Trophoblast cell (in vitro differentiated cells and primary cell): ENCODE data around the gene TCF20.
A peak's percentile ranks its signal among the peaks of the same experiment; 100 is the strongest.

ENCODE experiments used
- DNase-seq, 2 donors: peaks; one replicate each; pipeline ENCODE4 v3.0.0-alpha.2; 2016
- H2AFZ ChIP-seq: 2 replicates; pipeline ENCODE4 v1.6.1; 2013; ENCODE audit warnings: low read length, moderate library complexity, mild to moderate bottlenecking; ENCODE audit not compliant: insufficient read depth, poor library complexity
- H2AK5ac ChIP-seq: 2 replicates; pipeline ENCODE4 v1.6.1; 2013; ENCODE audit warnings: mild to moderate bottlenecking, low read length
- H2BK120ac ChIP-seq: 2 replicates; pipeline ENCODE4 v1.6.1; 2013; ENCODE audit warnings: low read length, mild to moderate bottlenecking, moderate library complexity; ENCODE audit not compliant: insufficient read depth, poor library complexity
- H2BK12ac ChIP-seq: 2 replicates; pipeline ENCODE4 v1.6.1; 2013; ENCODE audit warnings: mild to moderate bottlenecking, low read length, moderate library complexity
- H2BK5ac ChIP-seq: 2 replicates; pipeline ENCODE4 v1.6.1; 2013; ENCODE audit warnings: low read length, low read depth, moderate library complexity, mild to moderate bottlenecking; ENCODE audit not compliant: poor library complexity
- H3K14ac ChIP-seq: 2 replicates; pipeline ENCODE4 v1.6.1; 2013; ENCODE audit warnings: mild to moderate bottlenecking, low read length
- H3K18ac ChIP-seq: 2 replicates; pipeline ENCODE4 v1.6.1; 2013; ENCODE audit warnings: mild to moderate bottlenecking, low read length
- H3K23ac ChIP-seq: 2 replicates; pipeline ENCODE4 v1.6.1; 2013; ENCODE audit warnings: low read length
- H3K27ac ChIP-seq: 2 replicates; pipeline ENCODE4 v1.5.1; 2013; ENCODE audit warnings: low read depth, mild to moderate bottlenecking, inconsistent platforms, low read length, moderate library complexity
- H3K27me3 ChIP-seq: 2 replicates; pipeline ENCODE4 v1.6.1; 2013; ENCODE audit warnings: inconsistent platforms, mild to moderate bottlenecking, low read length, moderate library complexity; ENCODE audit not compliant: insufficient read depth
- H3K36me3 ChIP-seq, 2 experiments: 1 replicate in 1 of 2; 2 replicates in 1 of 2; pipeline ENCODE4 v1.6.1; 2013; ENCODE audit warnings: low read length in 2 of 2, mild to moderate bottlenecking in 2 of 2, moderate library complexity in 1 of 2; ENCODE audit not compliant: insufficient read depth in 2 of 2, control insufficient read depth in 1 of 2
- H3K4ac ChIP-seq: 2 replicates; pipeline ENCODE4 v1.6.1; 2013; ENCODE audit warnings: low read depth, mild to moderate bottlenecking, low read length, moderate library complexity
- H3K4me1 ChIP-seq, 2 experiments: 1 replicate in 1 of 2; 2 replicates in 1 of 2; pipeline ENCODE4 v1.6.1; 2013; ENCODE audit warnings: low read length in 2 of 2, mild to moderate bottlenecking in 2 of 2, moderate library complexity in 1 of 2; ENCODE audit not compliant: insufficient read depth in 2 of 2, control insufficient read depth in 1 of 2
- H3K4me2 ChIP-seq: 2 replicates; pipeline ENCODE4 v1.6.1; 2013; ENCODE audit warnings: inconsistent platforms, mild to moderate bottlenecking, low read length, moderate library complexity
- H3K4me3 ChIP-seq: 2 replicates; pipeline ENCODE4 v1.5.1; 2013; ENCODE audit warnings: mild to moderate bottlenecking, low read depth, low read length, inconsistent platforms
- H3K79me1 ChIP-seq: one replicate; pipeline ENCODE4 v1.6.1; 2013; ENCODE audit warnings: low read length
- H3K79me2 ChIP-seq: 2 replicates; pipeline ENCODE4 v1.6.1; 2013; ENCODE audit warnings: low read length, mild to moderate bottlenecking; ENCODE audit not compliant: control insufficient read depth, insufficient read depth, poor library complexity
- H3K9ac ChIP-seq: 2 replicates; pipeline ENCODE4 v1.6.1; 2013; ENCODE audit warnings: mild to moderate bottlenecking, low read length
- H3K9me3 ChIP-seq: 2 replicates; pipeline ENCODE4 v1.6.1; 2013; ENCODE audit warnings: low read depth, mild to moderate bottlenecking, control low read depth, inconsistent platforms, low read length; ENCODE audit not compliant: insufficient read depth
- H4K12ac ChIP-seq: 2 replicates; pipeline ENCODE4 v1.6.1; 2013; ENCODE audit warnings: low read depth, mild to moderate bottlenecking, low read length, moderate library complexity
- H4K8ac ChIP-seq: 2 replicates; pipeline ENCODE4 v1.6.1; 2013; ENCODE audit warnings: low read depth, mild to moderate bottlenecking, low read length, moderate library complexity
- H4K91ac ChIP-seq: one replicate; pipeline ENCODE4 v1.6.1; 2013; ENCODE audit warnings: low read depth, mild to moderate bottlenecking, low read length, moderate library complexity
- WGBS: extraction: QIAGEN DNeasy Blood & Tissue Kit; methylation state at CpG from one replicate; pipeline ENCODE4 v1.1.7; 2013; ENCODE audit warnings: missing lambda C conversion rate; ENCODE audit not compliant: insufficient read length, insufficient coverage; ENCODE audit errors: extremely low coverage; 5-methylcytosine and 5-hydroxymethylcytosine counted together

TCF20 gene

DNA sequence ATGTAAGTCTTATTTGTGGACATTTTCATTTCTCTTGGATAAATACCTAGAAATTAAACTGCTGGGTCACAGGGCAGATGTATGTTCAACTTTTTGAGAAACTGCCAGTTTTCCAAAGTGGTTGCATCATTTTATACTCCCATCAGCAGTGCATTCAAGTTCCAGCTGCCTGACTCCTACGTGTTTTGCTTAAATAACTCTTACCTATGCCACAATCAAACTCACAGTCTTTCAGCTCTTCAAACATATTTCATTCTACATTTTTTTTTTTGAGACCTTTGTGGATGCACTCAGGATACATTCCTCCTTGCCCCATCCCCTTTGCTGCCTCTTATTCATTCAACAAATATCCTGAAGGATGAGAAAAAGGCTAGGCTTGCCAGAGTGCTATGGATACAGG, 9.2 kb downstream of the TCF20 start:
- H2BK12ac ChIP-seq, result no peak overlapping the region
- H3K79me1 ChIP-seq, result no peaks in the 10 kb centered on the region
- no peak overlapping the region for H3K4ac ChIP-seq
- no peak overlapping the region for H2BK5ac ChIP-seq
- H4K12ac ChIP-seq, result no peak overlapping the region
- H3K18ac ChIP-seq, result no peak overlapping the region
- no peak overlapping the region for H4K91ac ChIP-seq
- peaks cover 6 to 12% of the 10 kb centered on the region in 2 experiments for H3K4me1 ChIP-seq
- H3K23ac ChIP-seq, result no peak overlapping the region
- peak in 1 of 2 donors; percentile 35 for DNase-seq
- H3K9me3 ChIP-seq, result no peaks in the 10 kb centered on the region
- H3K36me3 ChIP-seq, result no peaks in the 10 kb centered on the region
- no peak overlapping the region for H3K4me2 ChIP-seq
- H3K9ac ChIP-seq, result no peak overlapping the region
- H2BK120ac ChIP-seq, result no peak overlapping the region
- peaks cover 3% of the 10 kb centered on the region for H3K79me2 ChIP-seq
- H2AK5ac ChIP-seq, result no peak overlapping the region
- no peak overlapping the region for H4K8ac ChIP-seq
- no peak overlapping the region for H2AFZ ChIP-seq
- H3K27me3 ChIP-seq, result no peaks in the 10 kb centered on the region
- no CpG with 5 or more reads among the region's 1 CpG for WGBS
- H3K4me3 ChIP-seq, result no peak overlapping the region
- no peak overlapping the region for H3K27ac ChIP-seq
- H3K14ac ChIP-seq, result no peak overlapping the region

GRCh38 chr22:42258126-42258525, 12.3 kb downstream of the TCF20 start:
- Histone ChIP-seq H3K79me1 (no peaks in the 10 kb centered on the region), H3K27me3 (no peaks in the 10 kb centered on the region), H3K9me3 (no peaks in the 10 kb centered on the region), H3K36me3 (no peaks in the 10 kb centered on the region), H3K23ac (peak overlapping the region; percentile 13), H2BK5ac (no peak overlapping the region), H3K4ac (no peak overlapping the region), H2AK5ac (no peak overlapping the region), H3K14ac (no peak overlapping the region), H4K12ac (no peak overlapping the region), H2AFZ (no peak overlapping the region), H3K4me2 (no peak overlapping the region), H3K4me3 (no peak overlapping the region), H4K8ac (no peak overlapping the region), H2BK12ac (no peak overlapping the region), H3K9ac (no peak overlapping the region), H3K79me2 (peaks cover 5% of the 10 kb centered on the region), H2BK120ac (no peak overlapping the region), H4K91ac (no peak overlapping the region), H3K4me1 (peaks cover 6 to 12% of the 10 kb centered on the region in 2 experiments), H3K18ac (peak overlapping the region; percentile 14), H3K27ac (no peak overlapping the region)
- WGBS, result no CpG with 5 or more reads among the region's 5 CpGs
- no peak for DNase-seq

DNA sequence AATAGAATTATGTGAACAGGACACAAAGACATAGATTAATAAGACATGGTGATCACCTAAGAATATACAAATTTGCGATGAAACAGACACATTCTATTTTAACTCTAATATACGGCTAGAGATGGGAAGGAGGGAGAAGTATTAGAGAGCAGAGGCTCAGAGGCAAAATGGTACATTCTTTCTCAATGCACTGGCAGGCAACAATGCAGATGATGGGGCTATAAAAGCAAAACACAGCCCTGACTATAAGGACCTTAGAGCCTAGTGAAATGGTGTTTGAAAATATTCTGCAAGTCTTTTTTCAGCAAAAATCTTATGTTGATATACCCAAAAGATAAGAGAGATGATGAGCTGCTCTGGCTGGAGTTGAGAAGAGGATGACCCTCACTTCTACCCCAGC, 13.1 kb downstream of the TCF20 start:
- no peak overlapping the region for H2AFZ ChIP-seq
- H2BK5ac ChIP-seq, result no peak overlapping the region
- no peak overlapping the region for H3K4me2 ChIP-seq
- H3K4me3 ChIP-seq, result no peak overlapping the region
- H4K8ac ChIP-seq, result no peak overlapping the region
- H4K12ac ChIP-seq, result no peak overlapping the region
- no CpG with 5 or more reads among the region's 2 CpGs for WGBS
- peaks cover 6 to 12% of the 10 kb centered on the region in 2 experiments for H3K4me1 ChIP-seq
- H3K27ac ChIP-seq, result no peak overlapping the region
- no peak overlapping the region for H3K23ac ChIP-seq
- H3K27me3 ChIP-seq, result no peaks in the 10 kb centered on the region
- no peak overlapping the region for H2BK120ac ChIP-seq
- H3K9ac ChIP-seq, result no peak overlapping the region
- no peak for DNase-seq
- H3K79me2 ChIP-seq, result peaks cover 5% of the 10 kb centered on the region
- no peaks in the 10 kb centered on the region for H3K9me3 ChIP-seq
- no peak overlapping the region for H2BK12ac ChIP-seq
- no peak overlapping the region for H3K14ac ChIP-seq
- H3K36me3 ChIP-seq, result no peaks in the 10 kb centered on the region
- peak overlapping the region; percentile 57 for H3K4ac ChIP-seq
- H2AK5ac ChIP-seq, result no peak overlapping the region
- H3K79me1 ChIP-seq, result no peaks in the 10 kb centered on the region
- H3K18ac ChIP-seq, result no peak overlapping the region
- H4K91ac ChIP-seq, result no peak overlapping the region

DNA sequence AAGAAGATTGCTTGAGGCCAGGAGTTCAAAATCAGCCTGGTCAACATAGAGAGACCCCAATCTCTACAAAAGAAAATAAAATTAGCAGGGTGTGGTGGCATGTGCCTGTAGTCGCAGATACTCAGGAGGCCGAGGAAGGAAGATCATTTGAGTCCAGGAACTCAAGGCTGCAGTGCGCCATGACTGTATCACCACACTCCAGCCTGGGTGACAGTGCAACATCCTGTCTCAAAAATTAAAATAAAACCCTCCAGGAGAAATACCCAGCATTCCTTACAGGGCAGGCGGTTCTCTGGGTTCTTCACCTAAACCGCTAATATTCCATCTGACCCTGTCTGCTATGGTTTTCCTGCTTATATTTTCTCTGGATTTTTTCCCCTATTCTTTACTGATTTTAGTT, 13.5 kb downstream of the TCF20 start:
- peaks cover 5% of the 10 kb centered on the region for H3K79me2 ChIP-seq
- no peak overlapping the region for H4K12ac ChIP-seq
- H3K23ac ChIP-seq, result no peak overlapping the region
- no peaks in the 10 kb centered on the region for H3K27me3 ChIP-seq
- no peak overlapping the region for H3K27ac ChIP-seq
- H3K9ac ChIP-seq, result no peak overlapping the region
- no peak overlapping the region for H2BK120ac ChIP-seq
- H2AFZ ChIP-seq, result no peak overlapping the region
- peak overlapping the region; percentile 27 for H3K4ac ChIP-seq
- no peak overlapping the region for H2BK5ac ChIP-seq
- no peak overlapping the region for H4K91ac ChIP-seq
- no peaks in the 10 kb centered on the region for H3K36me3 ChIP-seq
- no peaks in the 10 kb centered on the region for H3K79me1 ChIP-seq
- H2BK12ac ChIP-seq, result no peak overlapping the region
- no peaks in the 10 kb centered on the region for H3K9me3 ChIP-seq
- peaks cover 6 to 12% of the 10 kb centered on the region in 2 experiments for H3K4me1 ChIP-seq
- H3K4me2 ChIP-seq, result no peak overlapping the region
- no peak overlapping the region for H3K14ac ChIP-seq
- WGBS, result no CpG with 5 or more reads among the region's 5 CpGs
- peak overlapping the region; percentile 44 for H3K18ac ChIP-seq
- H4K8ac ChIP-seq, result no peak overlapping the region
- DNase-seq, result peak; percentile 19 to 56
- no peak overlapping the region for H3K4me3 ChIP-seq
- H2AK5ac ChIP-seq, result no peak overlapping the region
